Liver (tissue), 2 donors: ENCODE results near the gene ICAM1.

ENCODE experiments used
- CTCF ChIP-seq: fragments of 150-350 bp; IDR thresholded peaks from 2 replicates; pipeline ENCODE4 v1.5.1; 2017; ENCODE audit warnings: improper control_type of control experiment, low read depth, low read length; ENCODE audit not compliant: missing input control
- MAX ChIP-seq: IDR thresholded peaks from 2 replicates; pipeline ENCODE4 v1.6.1; 2016; ENCODE audit warnings: antibody characterized with exemption
- YY1 ChIP-seq: IDR thresholded peaks from 2 replicates; pipeline ENCODE4 v1.6.1; 2016; ENCODE audit warnings: antibody characterized with exemption, mild to moderate bottlenecking
- donor health status: healthy.

- TF ChIP-seq YY1 (no peak), MAX (no peak), CTCF (no peak)
Observed at GRCh38 chr19:10284065-10284959, 13.4 kb downstream of the ICAM1 start.
